Endodermal cell (in vitro differentiated cells): ENCODE results near the gene GCG. TPM values are rescaled to one million over a fixed set of nuclear protein-coding genes. Genes with fewer than 3 reads are reported as not detected.

Experiments used
- DNase-seq: peaks from one replicate; pipeline ENCODE4 v3.0.0-alpha.2; 2017
- H3K27ac ChIP-seq: 2 replicates; pipeline ENCODE4 v1.5.1; 2013; ENCODE audit warnings: mild to moderate bottlenecking, low read depth, low read length, moderate library complexity
- H3K27me3 ChIP-seq: 2 replicates; pipeline ENCODE4 v1.6.1; 2013; ENCODE audit warnings: mild to moderate bottlenecking, low read length, moderate library complexity; ENCODE audit not compliant: insufficient read depth, control insufficient read depth, poor library complexity, severe bottlenecking
- H3K36me3 ChIP-seq: 2 replicates; pipeline ENCODE4 v1.7.0; 2013; ENCODE audit warnings: mild to moderate bottlenecking, low read length, moderate library complexity; ENCODE audit not compliant: control insufficient read depth, insufficient read depth
- H3K4me1 ChIP-seq: one replicate; pipeline ENCODE4 v1.7.0; 2013; ENCODE audit warnings: low read length; ENCODE audit not compliant: control insufficient read depth, insufficient read depth
- H3K4me3 ChIP-seq: 2 replicates; pipeline ENCODE4 v1.5.1; 2013; ENCODE audit warnings: mild to moderate bottlenecking, low read length, moderate library complexity
- H3K9ac ChIP-seq: 2 replicates; pipeline ENCODE4 v1.6.1; 2013; ENCODE audit warnings: mild to moderate bottlenecking, low read length, moderate library complexity; ENCODE audit not compliant: poor library complexity, severe bottlenecking; ENCODE audit errors: extremely low read depth
- H3K9me3 ChIP-seq: 2 replicates; pipeline ENCODE4 v1.6.1; 2013; ENCODE audit warnings: mild to moderate bottlenecking, low read length, moderate library complexity; ENCODE audit not compliant: control insufficient read depth
- H3K27ac Mint-ChIP-seq: 2 replicates; pipeline ENCODE4 v1.8.0; 2020; ENCODE audit warnings: mixed read lengths
- H3K27me3 Mint-ChIP-seq: 2 replicates; pipeline ENCODE4 v1.8.0; 2021; ENCODE audit warnings: mild to moderate bottlenecking, mixed read lengths; ENCODE audit not compliant: insufficient read depth
- H3K36me3 Mint-ChIP-seq: 2 replicates; pipeline ENCODE4 v1.8.0; 2020; ENCODE audit warnings: low read depth, mixed read lengths
- H3K4me1 Mint-ChIP-seq: 2 replicates; pipeline ENCODE4 v1.8.0; 2020; ENCODE audit warnings: mixed read lengths
- H3K4me3 Mint-ChIP-seq: 2 replicates; pipeline ENCODE4 v1.8.0; 2020; ENCODE audit warnings: mild to moderate bottlenecking, moderate library complexity, mixed read lengths
- H3K9me3 Mint-ChIP-seq: 2 replicates; pipeline ENCODE4 v1.8.0; 2020; ENCODE audit warnings: mild to moderate bottlenecking, mixed read lengths
- CTCF ChIP-seq: fragments of 200-600 bp; sonication (generic); conservative IDR thresholded peaks from 2 replicates; pipeline ENCODE4 v1.5.0; 2021; ENCODE audit warnings: antibody characterized with exemption, mild to moderate bottlenecking
- WGBS, 2 experiments: methylation state at CpG; one replicate each; pipeline versions ENCODE4 v1.1.5 to v1.1.7; 2013; ENCODE audit warnings: missing lambda C conversion rate in 2 of 2, mixed read lengths in 1 of 2; ENCODE audit not compliant: insufficient coverage in 1 of 2, insufficient read length in 1 of 2; 5-methylcytosine and 5-hydroxymethylcytosine counted together
- total RNA-seq, 2 donors: library from RNA; stranded (reverse); fragmentation: NEBNext Ultra II Directional in 1 of 2; extraction: Animal tissue kit (Norgen Biotek cat#: 25700) in 1 of 2; gene quantifications; 2 replicates in 1 of 2; 3 replicates in 1 of 2; pipeline ENCODE4 v1.2.1, GENCODE V29; 2021

The GCG gene
- total RNA-seq, 2 donors from 2014 or later: not detected

GRCh38 chr2:162103443-162104009 is 48.5 kb downstream of the GCG start:
- WGBS, 2 experiments: 93 to 100% methylated on average over 2 to 3 of the region's 3 CpGs
- Histone ChIP-seq H3K9me3 (no peaks in the 10 kb centered on the region), H3K9ac (no peak overlapping the region), H3K4me1 (no peaks in the 10 kb centered on the region), H3K27ac (no peak overlapping the region), H3K27me3 (no peaks in the 10 kb centered on the region), H3K36me3 (no peaks in the 10 kb centered on the region), H3K4me3 (no peak overlapping the region)
- no peak for TF ChIP-seq CTCF
- peaks cover 8% of the 10 kb centered on the region for H3K4me1 Mint-ChIP-seq
- DNase-seq: no peak
- H3K27me3 Mint-ChIP-seq: peaks cover 2% of the 10 kb centered on the region
- H3K36me3 Mint-ChIP-seq: no peaks in the 10 kb centered on the region
- no peak overlapping the region for H3K27ac Mint-ChIP-seq
- no peak overlapping the region for H3K4me3 Mint-ChIP-seq
- no peaks in the 10 kb centered on the region for H3K9me3 Mint-ChIP-seq

GRCh38 chr2:162100579-162100978 is 51.5 kb downstream of the GCG start:
- Histone ChIP-seq H3K9ac (no peak overlapping the region), H3K4me3 (no peak overlapping the region), H3K9me3 (no peaks in the 10 kb centered on the region), H3K36me3 (no peaks in the 10 kb centered on the region), H3K4me1 (no peaks in the 10 kb centered on the region), H3K27me3 (no peaks in the 10 kb centered on the region), H3K27ac (no peak overlapping the region)
- H3K27me3 Mint-ChIP-seq: peaks cover 5% of the 10 kb centered on the region
- H3K4me1 Mint-ChIP-seq: no peaks in the 10 kb centered on the region
- H3K4me3 Mint-ChIP-seq: no peak overlapping the region
- no peak for DNase-seq
- no peak for TF ChIP-seq CTCF
- no peak overlapping the region for H3K27ac Mint-ChIP-seq
- WGBS, 2 experiments: 92% methylated on average over 1 of the region's 1 CpG; no CpG with 5 or more reads in 1 of the 2 experiments
- H3K9me3 Mint-ChIP-seq: no peaks in the 10 kb centered on the region
- H3K36me3 Mint-ChIP-seq: no peaks in the 10 kb centered on the region

GRCh38 chr2:162099836-162100235 is 52.2 kb downstream of the GCG start:
- DNase-seq: no peak
- H3K9me3 Mint-ChIP-seq: no peaks in the 10 kb centered on the region
- Histone ChIP-seq H3K36me3 (no peaks in the 10 kb centered on the region), H3K4me1 (no peaks in the 10 kb centered on the region), H3K9ac (no peak overlapping the region), H3K27me3 (no peaks in the 10 kb centered on the region), H3K4me3 (no peak overlapping the region), H3K27ac (no peak overlapping the region), H3K9me3 (no peaks in the 10 kb centered on the region)
- peaks cover 5% of the 10 kb centered on the region for H3K27me3 Mint-ChIP-seq
- WGBS, 2 experiments: 89 to 91% methylated on average over 4 of the region's 5 CpGs
- no peak for TF ChIP-seq CTCF
- H3K4me3 Mint-ChIP-seq: no peak overlapping the region
- no peaks in the 10 kb centered on the region for H3K36me3 Mint-ChIP-seq
- no peak overlapping the region for H3K27ac Mint-ChIP-seq
- no peaks in the 10 kb centered on the region for H3K4me1 Mint-ChIP-seq

Other genes starting within 250 kb of the GCG start
- 1 to 10 TPM in 1 of 2 donors, under 1 TPM in 1; 0.46 to 1.2 TPM for gene DPP4, start 78.0 kb downstream of the GCG start, total RNA-seq
- not detected for gene FAP, start 91.2 kb upstream of the GCG start, total RNA-seq
- gene IFIH1, start 166.4 kb upstream of the GCG start, total RNA-seq: under 1 TPM; 0.13 to 0.15 TPM
- gene GCA, start 191.9 kb upstream of the GCG start, total RNA-seq: 10 to 100 TPM; 27.5 to 53.0 TPM